DND-41 (cell line): Measurements from ENCODE around the gene S100A4.

Experiments used
- EZH2 ChIP-seq: IDR thresholded peaks from 3 replicates; pipeline ENCODE4 v1.6.1; 2012; ENCODE audit warnings: borderline replicate concordance, low read depth, mild to moderate bottlenecking, moderate library complexity, low read length, inconsistent platforms; ENCODE audit not compliant: severe bottlenecking
- TF ChIP-seq, protein P1 (sequence below): IDR thresholded peaks from 2 replicates; pipeline ENCODE4 v1.5.1; 2012; ENCODE audit warnings: borderline replicate concordance, low read length, moderate library complexity, mild to moderate bottlenecking; ENCODE audit not compliant: poor library complexity, severe bottlenecking; ENCODE audit errors: extremely low read depth

DNA sequence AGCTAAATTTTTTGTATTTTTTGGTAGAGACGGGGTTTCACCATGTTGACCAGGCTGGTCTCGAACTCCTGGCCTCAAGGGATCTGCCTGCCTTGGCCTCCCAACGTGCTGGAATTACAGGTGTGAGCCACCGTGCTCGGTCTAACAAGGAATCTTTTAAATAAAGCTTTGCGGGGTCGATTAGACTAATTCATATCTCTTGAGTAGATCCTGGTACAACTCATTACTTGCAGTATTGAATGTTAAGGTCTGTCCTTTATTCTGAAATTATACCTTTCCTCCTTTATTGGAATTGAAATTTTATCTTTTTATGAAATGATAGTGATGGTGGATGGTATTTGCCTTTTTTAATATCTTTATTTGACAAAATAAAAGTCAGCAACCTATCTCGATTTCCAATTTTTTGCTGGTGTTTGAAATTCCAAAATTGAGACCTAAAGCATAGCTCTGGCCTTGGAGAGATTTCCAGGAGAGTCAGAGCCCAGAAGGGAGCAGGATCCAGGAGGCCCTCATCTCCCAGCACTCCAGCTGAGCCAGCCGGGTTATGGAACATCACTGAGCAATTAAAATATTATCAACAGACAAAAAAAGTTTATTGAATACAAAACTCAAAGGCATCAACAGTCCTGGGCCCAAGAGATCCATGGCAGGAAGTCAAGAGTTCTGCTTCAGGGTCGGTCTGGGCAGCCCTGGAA, 15.3 kb upstream of the S100A4 start:
- TF ChIP-seq EZH2: no peak
- TF ChIP-seq, protein P1, sequence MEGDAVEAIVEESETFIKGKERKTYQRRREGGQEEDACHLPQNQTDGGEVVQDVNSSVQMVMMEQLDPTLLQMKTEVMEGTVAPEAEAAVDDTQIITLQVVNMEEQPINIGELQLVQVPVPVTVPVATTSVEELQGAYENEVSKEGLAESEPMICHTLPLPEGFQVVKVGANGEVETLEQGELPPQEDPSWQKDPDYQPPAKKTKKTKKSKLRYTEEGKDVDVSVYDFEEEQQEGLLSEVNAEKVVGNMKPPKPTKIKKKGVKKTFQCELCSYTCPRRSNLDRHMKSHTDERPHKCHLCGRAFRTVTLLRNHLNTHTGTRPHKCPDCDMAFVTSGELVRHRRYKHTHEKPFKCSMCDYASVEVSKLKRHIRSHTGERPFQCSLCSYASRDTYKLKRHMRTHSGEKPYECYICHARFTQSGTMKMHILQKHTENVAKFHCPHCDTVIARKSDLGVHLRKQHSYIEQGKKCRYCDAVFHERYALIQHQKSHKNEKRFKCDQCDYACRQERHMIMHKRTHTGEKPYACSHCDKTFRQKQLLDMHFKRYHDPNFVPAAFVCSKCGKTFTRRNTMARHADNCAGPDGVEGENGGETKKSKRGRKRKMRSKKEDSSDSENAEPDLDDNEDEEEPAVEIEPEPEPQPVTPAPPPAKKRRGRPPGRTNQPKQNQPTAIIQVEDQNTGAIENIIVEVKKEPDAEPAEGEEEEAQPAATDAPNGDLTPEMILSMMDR: no peak
